Measurements from ENCODE around the gene GIPC2.

- TF ChIP-seq ELF1 (IDR thresholded peaks at IDR 0.05; ENCODE audit: borderline replicate concordance, low read depth) (no peak), CTCF (IDR thresholded peaks at IDR 0.05 in 2 of 3, conservative IDR thresholded peaks at IDR 0.05 in 1 of 3; ENCODE audit: borderline replicate concordance in 1 of 3, insufficient read depth in 1 of 3, low read depth in 2 of 3, low read length in 2 of 3) (no peak), ZFX (IDR thresholded peaks at IDR 0.05) (no peak), POLR2A (IDR thresholded peaks at IDR 0.05; ENCODE audit: borderline replicate concordance, extremely low read depth, insufficient read depth, insufficient read length) (no peak), JUND (IDR thresholded peaks at IDR 0.05) (no peak), SRF (IDR thresholded peaks at IDR 0.05; ENCODE audit: low read depth) (no peak), EZH2 (IDR thresholded peaks at IDR 0.05) (no peak), RAD21 (IDR thresholded peaks at IDR 0.05; ENCODE audit: low read depth) (no peak), CEBPB (IDR thresholded peaks at IDR 0.05; ENCODE audit: low read depth) (no peak), ZNF274 (IDR thresholded peaks at IDR 0.05; ENCODE audit: low read depth, low read length) (no peak)
- TF ChIP-seq, protein P1, sequence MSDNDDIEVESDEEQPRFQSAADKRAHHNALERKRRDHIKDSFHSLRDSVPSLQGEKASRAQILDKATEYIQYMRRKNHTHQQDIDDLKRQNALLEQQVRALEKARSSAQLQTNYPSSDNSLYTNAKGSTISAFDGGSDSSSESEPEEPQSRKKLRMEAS (IDR thresholded peaks at IDR 0.05): no peak
Observed at GRCh38 chr1:78101051-78101450, 55.3 kb downstream of the GIPC2 start.

All from HCT116 (cell line).